Trophoblast cell (in vitro differentiated cells and primary cell): ENCODE data around the gene AQP12B.

Source experiments
- DNase-seq, 2 donors: peaks; one replicate each; pipeline ENCODE4 v3.0.0-alpha.2; 2016
- H2AFZ ChIP-seq: 2 replicates; pipeline ENCODE4 v1.6.1; 2013; ENCODE audit warnings: low read length, moderate library complexity, mild to moderate bottlenecking; ENCODE audit not compliant: insufficient read depth, poor library complexity
- H2AK5ac ChIP-seq: 2 replicates; pipeline ENCODE4 v1.6.1; 2013; ENCODE audit warnings: mild to moderate bottlenecking, low read length
- H2BK120ac ChIP-seq: 2 replicates; pipeline ENCODE4 v1.6.1; 2013; ENCODE audit warnings: low read length, mild to moderate bottlenecking, moderate library complexity; ENCODE audit not compliant: insufficient read depth, poor library complexity
- H2BK12ac ChIP-seq: 2 replicates; pipeline ENCODE4 v1.6.1; 2013; ENCODE audit warnings: mild to moderate bottlenecking, low read length, moderate library complexity
- H2BK5ac ChIP-seq: 2 replicates; pipeline ENCODE4 v1.6.1; 2013; ENCODE audit warnings: low read length, low read depth, moderate library complexity, mild to moderate bottlenecking; ENCODE audit not compliant: poor library complexity
- H3K14ac ChIP-seq: 2 replicates; pipeline ENCODE4 v1.6.1; 2013; ENCODE audit warnings: mild to moderate bottlenecking, low read length
- H3K18ac ChIP-seq: 2 replicates; pipeline ENCODE4 v1.6.1; 2013; ENCODE audit warnings: mild to moderate bottlenecking, low read length
- H3K23ac ChIP-seq: 2 replicates; pipeline ENCODE4 v1.6.1; 2013; ENCODE audit warnings: low read length
- H3K27ac ChIP-seq: 2 replicates; pipeline ENCODE4 v1.5.1; 2013; ENCODE audit warnings: low read depth, mild to moderate bottlenecking, inconsistent platforms, low read length, moderate library complexity
- H3K27me3 ChIP-seq: 2 replicates; pipeline ENCODE4 v1.6.1; 2013; ENCODE audit warnings: inconsistent platforms, mild to moderate bottlenecking, low read length, moderate library complexity; ENCODE audit not compliant: insufficient read depth
- H3K36me3 ChIP-seq, 2 experiments: 1 replicate in 1 of 2; 2 replicates in 1 of 2; pipeline ENCODE4 v1.6.1; 2013; ENCODE audit warnings: low read length in 2 of 2, mild to moderate bottlenecking in 2 of 2, moderate library complexity in 1 of 2; ENCODE audit not compliant: insufficient read depth in 2 of 2, control insufficient read depth in 1 of 2
- H3K4ac ChIP-seq: 2 replicates; pipeline ENCODE4 v1.6.1; 2013; ENCODE audit warnings: low read depth, mild to moderate bottlenecking, low read length, moderate library complexity
- H3K4me1 ChIP-seq, 2 experiments: 1 replicate in 1 of 2; 2 replicates in 1 of 2; pipeline ENCODE4 v1.6.1; 2013; ENCODE audit warnings: low read length in 2 of 2, mild to moderate bottlenecking in 2 of 2, moderate library complexity in 1 of 2; ENCODE audit not compliant: insufficient read depth in 2 of 2, control insufficient read depth in 1 of 2
- H3K4me2 ChIP-seq: 2 replicates; pipeline ENCODE4 v1.6.1; 2013; ENCODE audit warnings: inconsistent platforms, mild to moderate bottlenecking, low read length, moderate library complexity
- H3K4me3 ChIP-seq: 2 replicates; pipeline ENCODE4 v1.5.1; 2013; ENCODE audit warnings: mild to moderate bottlenecking, low read depth, low read length, inconsistent platforms
- H3K79me1 ChIP-seq: one replicate; pipeline ENCODE4 v1.6.1; 2013; ENCODE audit warnings: low read length
- H3K79me2 ChIP-seq: 2 replicates; pipeline ENCODE4 v1.6.1; 2013; ENCODE audit warnings: low read length, mild to moderate bottlenecking; ENCODE audit not compliant: control insufficient read depth, insufficient read depth, poor library complexity
- H3K9ac ChIP-seq: 2 replicates; pipeline ENCODE4 v1.6.1; 2013; ENCODE audit warnings: mild to moderate bottlenecking, low read length
- H3K9me3 ChIP-seq: 2 replicates; pipeline ENCODE4 v1.6.1; 2013; ENCODE audit warnings: low read depth, mild to moderate bottlenecking, control low read depth, inconsistent platforms, low read length; ENCODE audit not compliant: insufficient read depth
- H4K12ac ChIP-seq: 2 replicates; pipeline ENCODE4 v1.6.1; 2013; ENCODE audit warnings: low read depth, mild to moderate bottlenecking, low read length, moderate library complexity
- H4K8ac ChIP-seq: 2 replicates; pipeline ENCODE4 v1.6.1; 2013; ENCODE audit warnings: low read depth, mild to moderate bottlenecking, low read length, moderate library complexity
- H4K91ac ChIP-seq: one replicate; pipeline ENCODE4 v1.6.1; 2013; ENCODE audit warnings: low read depth, mild to moderate bottlenecking, low read length, moderate library complexity
- WGBS: extraction: QIAGEN DNeasy Blood & Tissue Kit; methylation state at CpG from one replicate; pipeline ENCODE4 v1.1.7; 2013; ENCODE audit warnings: missing lambda C conversion rate; ENCODE audit not compliant: insufficient read length, insufficient coverage; ENCODE audit errors: extremely low coverage; 5-methylcytosine and 5-hydroxymethylcytosine counted together

AQP12B gene

GRCh38 chr2:240717181-240717641 is 34.5 kb upstream of the AQP12B start:
- no peak overlapping the region for H2AK5ac ChIP-seq
- no peaks in the 10 kb centered on the region for H3K4me1 ChIP-seq
- H4K12ac ChIP-seq, result no peak overlapping the region
- no peaks in the 10 kb centered on the region for H3K79me1 ChIP-seq
- no peak overlapping the region for H3K4ac ChIP-seq
- H2BK12ac ChIP-seq, result no peak overlapping the region
- no peak overlapping the region for H3K23ac ChIP-seq
- H4K8ac ChIP-seq, result no peak overlapping the region
- no peak overlapping the region for H3K14ac ChIP-seq
- H4K91ac ChIP-seq, result no peak overlapping the region
- H3K27ac ChIP-seq, result no peak overlapping the region
- H3K18ac ChIP-seq, result no peak overlapping the region
- H3K36me3 ChIP-seq, result no peaks in the 10 kb centered on the region
- no peak overlapping the region for H2BK120ac ChIP-seq
- no peak overlapping the region for H3K4me2 ChIP-seq
- H3K4me3 ChIP-seq, result no peak overlapping the region
- no peak overlapping the region for H3K9ac ChIP-seq
- H3K79me2 ChIP-seq, result no peaks in the 10 kb centered on the region
- H3K9me3 ChIP-seq, result no peaks in the 10 kb centered on the region
- WGBS, result no CpG with 5 or more reads among the region's 18 CpGs
- no peak overlapping the region for H2BK5ac ChIP-seq
- DNase-seq, result no peak
- H3K27me3 ChIP-seq, result no peaks in the 10 kb centered on the region
- no peak overlapping the region for H2AFZ ChIP-seq

- H3K79me2 ChIP-seq, result no peaks in the 10 kb centered on the region
- no peaks in the 10 kb centered on the region for H3K4me1 ChIP-seq
- H4K8ac ChIP-seq, result no peak overlapping the region
- H3K27me3 ChIP-seq, result no peaks in the 10 kb centered on the region
- no peak overlapping the region for H4K91ac ChIP-seq
- H2AK5ac ChIP-seq, result no peak overlapping the region
- no peak overlapping the region for H2BK5ac ChIP-seq
- no peak overlapping the region for H3K4ac ChIP-seq
- H3K14ac ChIP-seq, result no peak overlapping the region
- no CpG with 5 or more reads among the region's 23 CpGs for WGBS
- H2BK120ac ChIP-seq, result no peak overlapping the region
- H3K23ac ChIP-seq, result no peak overlapping the region
- H3K4me2 ChIP-seq, result no peak overlapping the region
- no peaks in the 10 kb centered on the region for H3K36me3 ChIP-seq
- H3K9ac ChIP-seq, result no peak overlapping the region
- no peaks in the 10 kb centered on the region for H3K9me3 ChIP-seq
- no peak overlapping the region for H3K4me3 ChIP-seq
- H3K79me1 ChIP-seq, result no peaks in the 10 kb centered on the region
- DNase-seq, result no peak
- H4K12ac ChIP-seq, result no peak overlapping the region
- no peak overlapping the region for H2AFZ ChIP-seq
- no peak overlapping the region for H3K27ac ChIP-seq
- H3K18ac ChIP-seq, result no peak overlapping the region
- H2BK12ac ChIP-seq, result no peak overlapping the region
Observed at GRCh38 chr2:240716130-240716798, 33.6 kb upstream of the AQP12B start.

GRCh38 chr2:240714747-240715725 is 32.4 kb upstream of the AQP12B start:
- Histone ChIP-seq H3K27me3 (no peaks in the 10 kb centered on the region), H3K4me1 (no peaks in the 10 kb centered on the region), H3K27ac (no peak overlapping the region), H3K18ac (no peak overlapping the region), H2AFZ (no peak overlapping the region), H2BK12ac (no peak overlapping the region), H3K14ac (no peak overlapping the region), H2BK5ac (no peak overlapping the region), H3K36me3 (no peaks in the 10 kb centered on the region), H3K23ac (no peak overlapping the region), H3K9me3 (no peaks in the 10 kb centered on the region), H2AK5ac (no peak overlapping the region), H2BK120ac (no peak overlapping the region), H4K8ac (no peak overlapping the region), H3K79me1 (no peaks in the 10 kb centered on the region), H4K12ac (no peak overlapping the region), H3K4me3 (no peak overlapping the region), H4K91ac (no peak overlapping the region), H3K9ac (no peak overlapping the region), H3K4ac (no peak overlapping the region), H3K79me2 (no peaks in the 10 kb centered on the region), H3K4me2 (no peak overlapping the region)
- DNase-seq, result no peak
- WGBS, result no CpG with 5 or more reads among the region's 23 CpGs

- no peak overlapping the region for H2BK5ac ChIP-seq
- H3K4me1 ChIP-seq, result no peaks in the 10 kb centered on the region
- no peak overlapping the region for H3K4me3 ChIP-seq
- no peak overlapping the region for H3K18ac ChIP-seq
- no peak overlapping the region for H3K4ac ChIP-seq
- H2AFZ ChIP-seq, result no peak overlapping the region
- no peak for DNase-seq
- no peak overlapping the region for H3K27ac ChIP-seq
- H3K79me1 ChIP-seq, result no peaks in the 10 kb centered on the region
- no peaks in the 10 kb centered on the region for H3K27me3 ChIP-seq
- H3K79me2 ChIP-seq, result no peaks in the 10 kb centered on the region
- no peak overlapping the region for H3K23ac ChIP-seq
- WGBS, result no CpG with 5 or more reads among the region's 26 CpGs
- no peaks in the 10 kb centered on the region for H3K36me3 ChIP-seq
- no peak overlapping the region for H3K4me2 ChIP-seq
- H4K8ac ChIP-seq, result no peak overlapping the region
- H2AK5ac ChIP-seq, result no peak overlapping the region
- no peak overlapping the region for H2BK120ac ChIP-seq
- H2BK12ac ChIP-seq, result no peak overlapping the region
- H3K14ac ChIP-seq, result no peak overlapping the region
- no peak overlapping the region for H4K12ac ChIP-seq
- no peak overlapping the region for H3K9ac ChIP-seq
- no peak overlapping the region for H4K91ac ChIP-seq
- H3K9me3 ChIP-seq, result no peaks in the 10 kb centered on the region
Observed at GRCh38 chr2:240713928-240714746, 31.5 kb upstream of the AQP12B start.
